ENCODE data around the gene KRT39. TPM values are rescaled to one million over a fixed set of nuclear protein-coding genes. Genes with fewer than 3 reads are reported as not detected.

KRT39 gene
- total and polyA plus RNA-seq, 4 donors, result not detected

- TF ChIP-seq JUND (IDR thresholded peaks at IDR 0.05), result no peak
Measured at GRCh38 chr17:40993084-40993483, 26.3 kb upstream of the KRT39 start (continued).

- Histone ChIP-seq H3K4me1 (ENCODE audit: control insufficient read depth in 4 of 4, insufficient read depth in 4 of 4, low read length in 3 of 4) (no peaks in the 10 kb centered on the region), H3K27ac (ENCODE audit: low read depth in 1 of 2, low read length in 2 of 2) (no peak overlapping the region), H3K4me3 (ENCODE audit: low read depth in 1 of 3, low read length in 3 of 3) (no peak overlapping the region), H3K9ac (ENCODE audit: low read depth in 1 of 2, low read length in 2 of 2) (no peak overlapping the region), H3K36me3 (ENCODE audit: control insufficient read depth in 4 of 4, insufficient read depth in 3 of 4, low read depth in 1 of 4, low read length in 3 of 4) (no peaks in the 10 kb centered on the region), H3K9me3 (ENCODE audit: control insufficient read depth in 4 of 4, low read length in 3 of 4) (no peaks in the 10 kb centered on the region), H3K27me3 (ENCODE audit: control insufficient read depth in 4 of 4, insufficient read depth in 4 of 4, low read length in 3 of 4) (peaks cover 0 to 11% (median 0%) of the 10 kb centered on the region in 4 donors)
- DNase-seq (ENCODE audit: low spot score), result no peak
- 80% methylated on average over 3 of the region's 3 CpGs for WGBS
- no peak for TF ChIP-seq JUND (IDR thresholded peaks at IDR 0.05)
- TF ChIP-seq RAD21 (IDR thresholded peaks at IDR 0.05), result no peak
- no peak for TF ChIP-seq ATF3 (IDR thresholded peaks at IDR 0.05)
- no peak for TF ChIP-seq HNF4A (conservative IDR thresholded peaks at IDR 0.05)
- no peak for TF ChIP-seq RXRA (IDR thresholded peaks at IDR 0.05)
- no peak for TF ChIP-seq FOXA1 (IDR thresholded peaks at IDR 0.05)
- TF ChIP-seq TAF1 (conservative IDR thresholded peaks at IDR 0.05), result no peak
- no peak for TF ChIP-seq YY1 (IDR thresholded peaks at IDR 0.05)
- no peak for TF ChIP-seq CTCF (IDR thresholded peaks at IDR 0.05; ENCODE audit: low read depth, low read length, missing input control)
- TF ChIP-seq ZBTB33 (IDR thresholded peaks at IDR 0.05), result no peak
- TF ChIP-seq SP1 (IDR thresholded peaks at IDR 0.05), result no peak
- TF ChIP-seq MAX (IDR thresholded peaks at IDR 0.05), result no peak
- no peak for TF ChIP-seq GABPA (IDR thresholded peaks at IDR 0.05 in 1 of 2, conservative IDR thresholded peaks at IDR 0.05 in 1 of 2)
- no peak for TF ChIP-seq HNF4G (IDR thresholded peaks at IDR 0.05)
- TF ChIP-seq REST (IDR thresholded peaks at IDR 0.05), result no peak
- no peak for TF ChIP-seq FOXA2 (IDR thresholded peaks at IDR 0.05)
- no peak for TF ChIP-seq EGR1 (IDR thresholded peaks at IDR 0.05; ENCODE audit: low read depth in 2 of 2)
- no peak for TF ChIP-seq NR2F2 (IDR thresholded peaks at IDR 0.05)
Measured at GRCh38 chr17:40992666-40993065, 25.9 kb upstream of the KRT39 start.
